HG02759 (cell line): ENCODE data around the gene PIM3.

Source experiments
- ATAC-seq: cut with Tn5 transposase; IDR thresholded peaks from one replicate; pipeline ENCODE4 v1.9.1; 2021; ENCODE audit warnings: mild to moderate bottlenecking, moderate library complexity; ENCODE audit not compliant: unreplicated experiment

Gene PIM3

DNA sequence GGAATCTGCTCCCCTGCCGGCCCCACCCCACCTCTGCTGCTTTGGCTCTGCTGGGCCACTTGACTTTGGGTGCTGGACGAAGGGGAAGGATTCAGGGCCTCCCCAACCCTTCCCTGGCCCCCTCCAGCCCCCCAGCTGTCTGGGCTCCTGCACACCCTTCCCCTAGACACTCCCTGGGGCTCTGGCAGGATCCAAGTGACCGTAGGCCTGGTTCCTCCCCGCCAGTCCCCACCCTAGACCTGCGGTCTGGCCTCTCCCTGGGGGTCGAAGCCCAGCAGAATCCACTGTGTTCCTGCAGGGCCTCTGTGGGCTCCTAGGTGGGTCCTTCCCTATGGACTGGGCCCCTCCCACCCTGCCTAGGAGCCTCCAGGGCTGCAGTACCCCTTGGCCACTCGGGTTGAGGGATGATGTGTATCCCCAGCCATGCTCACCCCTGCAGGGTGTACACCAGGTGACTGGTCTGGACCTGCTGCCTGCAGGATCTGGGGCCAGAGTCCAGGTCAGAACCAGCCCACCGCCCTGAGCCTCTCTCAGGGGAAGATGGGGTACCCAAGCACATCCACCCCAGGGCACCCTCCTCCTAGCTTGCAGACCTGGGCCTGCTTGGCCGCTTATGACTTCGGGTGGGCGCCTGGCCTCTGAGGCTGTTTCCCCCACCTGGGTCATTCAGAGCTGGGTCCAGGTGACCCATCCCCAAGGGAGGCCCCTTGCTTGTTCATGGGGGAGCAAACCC is 5.6 kb downstream of the PIM3 start:
- no peak for ATAC-seq

DNA sequence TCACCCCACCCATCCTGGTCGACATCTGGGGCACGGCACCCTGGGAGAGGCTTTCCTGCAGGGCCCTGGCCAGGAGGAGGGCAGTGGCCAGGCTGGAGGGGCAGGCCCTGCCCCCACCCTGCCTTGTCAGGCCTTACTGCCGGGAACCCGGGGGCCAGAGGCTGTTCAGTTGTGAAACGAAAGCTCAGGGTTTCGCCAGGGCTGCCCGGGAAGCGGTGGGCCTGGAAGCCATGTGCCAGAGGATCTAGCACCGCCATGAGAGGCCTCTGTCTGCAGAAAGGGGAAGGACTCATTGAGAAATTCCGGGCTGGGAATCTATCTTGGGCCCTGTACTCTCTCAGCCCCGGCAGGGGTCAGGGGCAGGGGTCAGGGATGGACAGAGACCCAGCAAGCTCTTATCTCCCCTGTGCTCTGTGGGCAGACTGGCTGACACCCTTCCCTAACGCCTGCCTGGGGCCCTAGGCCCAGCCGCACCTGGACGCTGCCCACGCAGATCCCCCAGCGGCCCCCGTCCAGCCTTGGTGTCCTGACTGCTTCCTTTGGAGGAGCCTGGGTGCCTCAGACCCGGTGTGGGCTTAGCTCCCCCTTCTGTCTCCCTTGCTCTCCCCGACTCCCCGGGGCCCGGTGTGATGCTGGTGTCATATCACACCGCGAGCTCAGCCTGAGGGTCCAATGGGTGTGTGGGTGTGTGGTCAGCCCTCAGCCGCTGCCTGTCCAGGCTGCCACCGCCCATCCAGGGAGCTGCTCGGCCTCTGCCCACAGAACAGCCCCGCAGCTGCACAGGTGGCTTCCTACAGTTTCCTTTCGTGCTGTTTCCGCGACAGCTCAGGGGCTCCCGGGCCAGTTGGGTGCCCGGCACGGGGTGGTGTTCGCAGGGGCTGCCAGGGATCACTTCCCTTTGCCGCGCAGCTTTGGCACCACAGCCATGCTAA is 6.5 kb downstream of the PIM3 start:
- no peak for ATAC-seq

DNA sequence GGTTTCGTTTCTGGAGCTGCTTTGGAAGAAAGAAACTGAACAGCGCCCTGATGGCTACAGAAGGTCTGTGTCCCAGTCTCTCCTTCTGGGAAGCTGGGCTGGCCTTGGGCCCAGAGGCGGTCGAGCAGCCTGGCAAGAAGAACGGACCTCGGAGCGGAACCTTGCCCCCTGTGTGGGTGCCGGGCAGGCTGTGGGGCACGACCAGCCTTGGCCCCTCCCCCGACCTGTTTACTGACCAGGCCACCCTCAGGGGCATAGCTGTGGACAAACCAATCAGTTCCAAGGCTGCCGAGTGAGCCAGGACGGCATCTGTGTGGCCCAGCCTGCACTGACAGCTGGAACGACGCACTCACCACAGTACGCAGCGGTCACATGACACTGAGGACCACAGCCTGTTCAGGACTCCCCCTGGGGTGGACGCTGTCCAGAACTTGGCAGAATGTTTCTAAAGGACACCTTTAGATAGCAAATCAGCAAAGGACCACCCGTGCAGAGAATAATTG is 7.2 kb downstream of the PIM3 start:
- ATAC-seq = no peak

DNA sequence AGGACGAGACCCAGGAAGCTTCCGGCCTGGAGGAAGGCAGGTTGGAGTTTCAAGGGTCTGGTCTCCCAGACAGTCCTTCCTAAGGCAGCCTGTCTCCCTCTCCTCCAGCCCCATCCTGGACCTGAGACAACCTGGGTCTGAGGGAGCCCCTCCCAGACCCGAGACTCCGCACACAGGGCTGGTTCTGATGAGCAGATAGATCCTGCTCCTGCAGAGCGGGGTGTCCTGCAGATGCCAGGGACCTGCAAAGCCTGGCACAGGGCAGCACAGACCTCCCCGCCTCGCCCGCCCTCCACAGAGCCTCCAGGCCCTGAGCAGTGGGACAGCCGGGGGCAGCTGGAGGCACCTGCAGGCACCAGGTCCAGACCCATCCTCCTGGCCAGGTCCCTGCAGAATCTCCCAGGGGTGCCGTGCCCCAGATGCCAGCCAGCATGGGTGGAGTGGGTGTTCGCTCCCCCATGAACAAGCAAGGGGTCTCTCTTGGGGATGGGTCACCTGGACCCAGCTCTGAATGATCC is 7.8 kb downstream of the PIM3 start:
- no peak for ATAC-seq

DNA sequence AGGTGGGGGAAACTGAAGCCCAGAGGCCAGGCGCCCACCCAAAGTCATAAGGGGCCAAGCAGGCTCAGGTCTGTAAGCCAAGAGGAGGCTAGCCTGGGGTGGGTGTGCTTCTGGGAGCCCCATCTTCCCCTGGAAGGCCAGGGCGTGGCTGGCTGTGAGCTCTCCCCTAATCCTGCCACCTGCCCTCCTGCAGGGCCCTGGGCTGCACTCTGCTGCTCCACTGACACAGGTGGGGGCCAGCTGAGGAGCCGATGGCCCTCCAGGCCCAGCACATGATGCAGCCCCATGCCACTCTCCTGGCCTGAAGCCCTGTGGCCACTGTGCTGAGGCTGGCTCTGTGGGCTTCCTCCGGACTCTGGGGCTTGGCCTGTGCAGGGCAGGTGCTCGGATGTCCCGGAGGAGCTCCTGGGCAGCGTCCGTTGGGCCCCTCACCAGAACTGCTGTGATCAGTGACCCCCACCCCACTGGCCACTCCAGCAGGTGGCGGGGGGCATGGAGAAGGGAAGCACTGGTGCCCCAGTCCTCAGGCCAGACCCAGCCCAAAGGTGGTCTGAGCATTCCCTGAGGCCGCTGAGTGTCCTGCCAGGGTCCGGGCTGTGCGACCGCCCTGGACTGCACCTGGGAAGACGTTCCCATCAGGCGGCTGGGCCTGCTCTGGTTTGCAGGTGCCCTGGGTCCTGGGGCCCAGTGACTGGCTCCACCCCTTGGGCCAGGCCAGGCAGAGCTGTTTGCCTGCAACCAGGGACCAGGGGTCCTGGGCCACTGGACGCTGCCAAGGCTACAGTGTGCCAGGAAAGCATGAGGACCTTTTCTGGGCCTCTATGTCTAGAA is 8.5 kb downstream of the PIM3 start:
- no peak for ATAC-seq

DNA sequence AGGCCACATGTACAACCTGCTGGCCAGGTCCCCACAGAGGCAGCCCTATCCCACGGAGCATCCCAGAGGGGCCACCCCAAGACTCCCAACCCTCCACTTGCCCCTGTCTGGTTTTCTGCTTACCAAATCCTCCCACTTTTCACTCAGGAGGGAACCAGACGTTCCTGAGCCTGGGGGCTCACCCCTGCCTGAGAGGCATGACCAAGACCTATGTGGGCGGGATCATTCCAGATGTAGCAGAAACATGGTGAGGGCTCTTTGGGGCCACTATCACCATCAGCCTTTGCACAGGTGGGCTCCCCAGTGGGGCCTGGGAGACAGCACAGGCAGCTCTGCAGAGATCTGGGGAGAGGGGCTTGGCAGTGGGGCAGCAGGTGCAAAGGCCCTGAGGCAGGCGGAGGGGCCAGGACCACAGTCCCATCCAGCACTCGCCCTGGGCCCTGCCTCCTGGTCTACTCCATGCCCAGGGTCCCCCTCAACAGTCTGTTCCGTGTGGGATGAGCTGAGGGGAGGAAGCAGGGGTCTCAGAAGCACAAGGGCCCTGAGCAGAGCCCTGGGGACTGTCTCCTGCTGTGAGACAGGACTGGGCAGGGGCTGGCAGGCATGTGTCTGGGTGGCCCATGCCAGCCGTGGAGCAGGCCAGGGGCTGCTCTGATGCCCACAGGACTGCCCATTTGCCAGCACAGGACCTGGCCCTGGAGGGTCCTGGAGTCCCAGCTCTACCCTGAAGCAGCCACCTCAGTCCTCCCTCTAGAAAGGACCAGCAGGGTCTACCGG is 9.4 kb downstream of the PIM3 start:
- no peak for ATAC-seq

DNA sequence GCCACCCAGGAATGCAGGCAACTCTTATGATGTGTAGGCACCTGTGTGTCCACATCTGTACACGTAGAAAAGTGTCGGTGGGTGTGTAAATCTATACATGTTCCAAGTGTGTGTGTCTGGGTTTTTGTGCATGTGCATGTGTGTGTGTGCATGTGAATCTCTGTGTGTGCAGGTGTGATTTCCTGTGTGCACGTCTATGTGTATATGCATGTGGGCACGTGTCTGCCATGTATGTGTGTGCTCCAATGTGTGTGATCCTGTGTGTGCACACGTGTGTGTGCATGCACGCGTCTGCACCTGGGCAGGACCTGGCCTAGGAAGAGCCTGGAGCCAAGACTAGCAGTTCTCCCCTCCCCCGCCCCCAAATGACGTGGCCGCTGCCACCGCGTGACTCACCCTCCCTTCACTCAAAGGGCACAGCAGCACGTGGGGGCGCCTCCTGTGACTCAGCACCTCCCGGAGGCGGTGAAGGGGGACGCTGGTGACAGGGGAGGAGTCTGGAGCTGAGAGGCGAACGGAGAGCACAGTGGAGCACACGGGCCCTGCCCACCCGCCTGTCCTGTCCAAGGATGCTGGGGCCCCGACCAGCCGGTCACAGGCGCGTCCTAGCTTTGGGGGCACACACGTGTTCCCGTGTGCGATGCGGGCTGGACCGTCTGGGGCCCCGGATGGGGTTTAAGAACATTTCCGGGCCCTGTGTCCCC is 10.1 kb downstream of the PIM3 start:
- ATAC-seq = peak; percentile 77

DNA sequence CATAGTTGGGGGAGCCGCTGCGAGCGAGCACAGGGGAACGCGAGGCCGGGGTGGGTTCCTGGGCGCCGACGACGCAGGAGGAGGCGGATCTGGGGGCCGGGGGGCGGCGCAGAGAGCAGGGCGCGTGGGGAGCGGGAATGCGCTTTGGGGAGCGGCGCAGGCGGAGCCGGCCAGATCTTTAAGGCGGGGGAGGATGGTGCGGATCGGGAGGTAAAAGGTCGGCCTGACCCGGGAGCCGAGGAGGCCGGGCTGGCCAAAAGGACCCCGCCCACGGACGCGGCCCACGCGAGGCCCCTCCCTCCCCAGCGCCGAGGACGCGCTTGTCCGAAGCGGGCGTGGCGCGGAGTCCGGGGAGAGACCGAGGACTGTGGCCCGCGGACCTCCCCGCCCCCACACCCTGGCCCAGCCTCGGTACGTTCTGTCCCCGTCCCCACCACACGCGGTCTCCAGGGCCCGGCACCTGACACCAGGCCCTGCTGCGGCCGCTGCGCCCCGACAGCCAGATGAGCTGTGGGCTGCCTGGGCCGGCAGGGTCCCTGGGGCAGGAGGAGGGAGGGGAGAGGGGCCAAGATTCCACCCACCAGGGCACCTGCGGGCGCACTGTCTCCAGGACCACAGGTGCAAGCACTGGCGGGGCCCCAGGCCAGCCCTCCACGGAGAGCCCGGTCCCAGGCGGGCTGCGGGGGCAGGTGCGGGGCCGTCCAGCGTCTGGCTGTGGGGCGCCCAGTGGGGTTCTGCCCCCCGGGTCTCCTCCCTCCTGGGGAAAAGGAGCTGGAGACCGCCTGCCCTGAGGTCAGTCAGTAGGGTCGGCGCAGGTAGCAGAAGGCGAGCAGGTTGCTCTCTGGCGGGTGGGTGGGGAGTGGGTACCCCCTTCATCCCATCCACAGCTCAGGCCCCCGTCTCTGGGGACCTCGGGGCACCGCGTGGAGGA is 10.9 kb downstream of the PIM3 start:
- peak; percentile 34 for ATAC-seq

DNA sequence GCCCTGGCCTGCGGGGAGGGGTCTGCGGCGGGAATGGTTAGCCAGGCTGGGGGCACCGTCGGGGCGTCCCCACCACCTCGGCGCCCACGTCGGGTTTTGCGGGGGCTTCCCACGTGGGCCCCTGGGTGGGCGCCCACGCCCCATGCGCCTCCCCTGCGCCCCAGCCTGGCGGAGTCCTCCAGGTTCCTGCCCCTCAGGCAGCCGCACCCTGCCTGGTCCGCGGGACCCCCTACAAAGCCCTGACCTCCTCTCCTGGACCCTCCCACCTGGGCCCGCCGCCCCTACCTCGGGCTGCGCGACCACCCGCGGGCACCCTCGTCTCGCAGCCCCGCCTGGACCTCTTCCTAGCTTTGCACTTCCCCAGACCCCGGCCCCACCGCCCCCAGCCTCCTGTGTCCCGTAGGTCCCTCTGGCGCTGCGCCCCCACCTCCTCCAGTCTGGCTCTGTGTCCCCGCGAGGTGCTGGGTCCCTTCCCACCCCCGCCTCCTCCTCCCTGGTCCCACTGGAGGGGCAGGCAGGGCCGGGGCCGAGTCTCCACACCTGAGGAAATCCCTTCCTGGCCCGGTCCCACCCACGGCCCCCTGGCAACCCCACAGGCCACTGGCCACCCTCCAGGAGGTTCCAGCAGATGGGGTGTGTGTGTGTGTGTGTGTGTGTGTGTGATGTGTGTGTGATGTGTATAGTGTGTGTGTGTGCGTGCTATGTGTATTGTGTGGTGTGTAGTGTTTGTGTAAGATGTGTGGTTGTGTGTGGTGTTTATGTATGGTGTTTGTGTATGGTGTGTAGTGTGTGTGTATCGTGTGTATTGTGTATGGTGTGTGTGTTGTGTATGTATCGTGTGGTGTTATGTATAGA is 11.8 kb downstream of the PIM3 start:
- ATAC-seq = no peak

DNA sequence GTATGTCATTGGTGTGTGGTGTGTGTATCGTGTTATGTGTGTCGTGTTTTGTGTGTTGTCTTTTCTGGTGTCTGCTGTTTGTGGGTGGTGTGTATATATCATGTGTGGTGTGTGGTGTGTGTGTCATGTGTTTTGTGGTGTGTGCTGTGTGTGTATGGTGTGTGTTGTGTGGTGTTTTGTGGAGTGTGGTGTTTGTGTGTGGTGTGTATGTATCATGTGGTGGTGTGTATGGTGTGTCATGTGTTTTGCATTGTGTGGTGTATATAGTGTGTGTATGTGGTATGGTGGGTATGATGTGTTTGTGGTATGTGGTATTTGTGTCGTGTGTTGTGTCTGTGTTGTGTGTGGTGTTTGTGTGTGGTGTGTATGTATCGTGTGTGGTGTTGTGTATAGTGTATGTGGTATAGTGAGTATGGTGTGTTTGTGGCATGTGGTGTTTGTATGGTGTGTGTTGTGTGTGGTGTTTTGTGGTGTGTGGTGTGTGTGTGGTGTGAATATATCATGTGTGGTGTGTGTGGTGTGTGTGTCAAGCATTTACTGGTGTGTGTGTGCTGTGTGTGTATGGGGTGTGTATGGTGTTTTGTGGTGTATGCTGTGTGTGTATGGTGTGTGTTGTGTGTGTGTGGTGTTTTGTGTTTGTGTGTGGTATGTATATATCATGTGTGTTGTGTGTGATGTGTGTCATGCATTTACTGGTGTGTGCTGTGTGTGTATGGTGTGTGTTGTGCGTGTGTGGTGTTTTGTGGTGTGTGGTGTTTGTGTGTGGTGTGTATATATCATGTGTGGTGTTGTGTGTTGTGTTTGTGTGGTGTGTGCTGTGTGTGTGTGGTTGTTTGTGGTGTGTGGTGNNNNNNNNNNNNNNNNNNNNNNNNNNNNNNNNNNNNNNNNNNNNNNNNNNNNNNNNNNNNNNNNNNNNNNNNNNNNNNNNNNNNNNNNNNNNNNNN is 12.7 kb downstream of the PIM3 start:
- ATAC-seq = no peak

DNA sequence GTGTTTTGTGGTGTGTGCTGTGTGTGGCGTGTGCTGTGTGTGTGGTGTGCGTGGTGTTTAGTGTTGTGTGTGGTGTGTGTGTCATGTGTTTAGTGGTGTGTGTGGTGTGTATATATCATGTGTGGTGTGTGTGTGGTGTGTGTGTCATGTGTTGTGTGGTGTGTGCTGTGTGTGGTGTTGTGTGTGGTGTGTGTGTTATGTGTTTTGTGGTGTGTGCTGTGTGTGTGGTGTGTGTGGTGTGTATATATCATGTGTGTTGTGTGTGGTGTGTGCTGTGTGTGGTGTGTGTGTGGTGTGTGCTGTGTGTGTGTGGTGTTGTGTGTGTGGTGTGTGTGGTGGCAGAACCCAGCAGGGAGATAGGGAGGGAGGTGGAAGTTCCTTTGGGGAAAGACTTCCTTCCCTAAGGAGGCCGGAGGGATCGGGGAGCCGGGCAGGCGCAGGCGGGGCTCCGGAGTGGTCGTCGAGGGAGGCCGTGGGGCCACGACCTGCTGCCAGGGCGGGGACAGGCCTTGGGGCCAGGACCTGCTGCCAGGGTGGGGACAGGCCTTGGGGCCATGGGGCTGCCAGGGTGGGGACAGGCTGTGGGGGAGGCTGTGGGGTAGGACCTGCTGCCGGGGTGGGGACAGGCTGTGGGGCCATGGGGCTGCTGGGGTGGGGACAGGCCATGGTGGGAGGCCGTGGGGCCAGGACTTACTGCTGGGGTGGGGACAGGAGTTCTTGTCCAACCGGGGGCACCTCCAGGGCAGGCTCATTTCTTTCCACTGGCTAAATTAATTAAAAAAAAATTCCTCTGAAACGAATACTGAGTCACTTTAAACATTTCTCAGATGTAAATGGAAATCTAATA is 15.2 kb downstream of the PIM3 start:
- ATAC-seq = no peak

DNA sequence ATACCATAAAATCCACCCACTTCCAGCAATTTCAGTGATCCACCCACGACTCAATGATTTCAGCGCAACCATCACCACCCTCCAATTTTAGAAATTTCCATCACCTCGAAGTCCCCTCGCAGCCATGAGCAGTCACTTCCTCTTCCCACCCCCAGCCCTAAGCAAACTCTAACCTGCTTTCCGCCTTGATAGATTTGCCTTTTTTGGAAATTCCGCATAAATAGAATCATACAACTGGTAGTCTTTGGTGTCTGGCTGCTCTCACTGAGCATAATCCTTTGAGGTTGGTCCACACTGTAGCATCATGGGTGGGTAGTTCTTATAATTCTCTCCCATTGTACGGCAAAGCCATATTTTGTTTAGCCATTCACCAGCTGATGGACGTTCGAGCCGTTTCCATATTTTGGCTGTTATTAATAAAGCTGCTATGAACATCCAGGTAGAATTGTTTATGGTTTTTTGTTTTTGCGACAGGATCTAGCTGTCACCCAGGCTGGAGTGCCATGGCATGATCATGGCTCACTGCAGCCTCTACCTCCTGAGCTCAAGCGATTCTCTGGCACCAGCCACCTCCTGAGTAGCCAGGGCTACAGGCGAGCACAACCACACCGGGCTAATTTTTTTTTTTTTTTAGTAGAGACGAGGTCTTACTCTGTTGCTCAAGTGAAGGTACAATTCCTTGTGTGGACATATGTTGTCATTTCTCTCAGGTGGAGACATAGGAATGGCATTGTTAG is 16.0 kb downstream of the PIM3 start:
- no peak for ATAC-seq

DNA sequence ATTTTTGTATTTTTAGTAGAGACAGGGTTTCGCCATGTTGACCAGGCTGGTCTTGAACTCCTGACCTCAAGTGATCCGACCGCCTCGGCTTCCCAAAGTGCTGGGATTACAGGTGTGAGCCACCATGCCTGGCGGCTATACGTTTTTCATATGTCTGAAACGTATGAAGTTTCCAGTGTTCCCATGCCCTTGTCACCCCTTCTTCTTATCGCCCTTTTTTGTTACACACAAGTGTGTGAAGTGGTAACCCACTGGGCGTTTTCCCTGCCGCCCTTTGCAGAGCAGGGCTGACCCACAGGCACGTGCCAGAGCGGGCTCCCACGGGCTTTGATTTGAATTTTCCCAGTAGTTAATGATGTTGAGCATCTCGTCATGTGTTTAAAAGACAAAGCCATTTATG is 17.0 kb downstream of the PIM3 start:
- ATAC-seq = no peak

DNA sequence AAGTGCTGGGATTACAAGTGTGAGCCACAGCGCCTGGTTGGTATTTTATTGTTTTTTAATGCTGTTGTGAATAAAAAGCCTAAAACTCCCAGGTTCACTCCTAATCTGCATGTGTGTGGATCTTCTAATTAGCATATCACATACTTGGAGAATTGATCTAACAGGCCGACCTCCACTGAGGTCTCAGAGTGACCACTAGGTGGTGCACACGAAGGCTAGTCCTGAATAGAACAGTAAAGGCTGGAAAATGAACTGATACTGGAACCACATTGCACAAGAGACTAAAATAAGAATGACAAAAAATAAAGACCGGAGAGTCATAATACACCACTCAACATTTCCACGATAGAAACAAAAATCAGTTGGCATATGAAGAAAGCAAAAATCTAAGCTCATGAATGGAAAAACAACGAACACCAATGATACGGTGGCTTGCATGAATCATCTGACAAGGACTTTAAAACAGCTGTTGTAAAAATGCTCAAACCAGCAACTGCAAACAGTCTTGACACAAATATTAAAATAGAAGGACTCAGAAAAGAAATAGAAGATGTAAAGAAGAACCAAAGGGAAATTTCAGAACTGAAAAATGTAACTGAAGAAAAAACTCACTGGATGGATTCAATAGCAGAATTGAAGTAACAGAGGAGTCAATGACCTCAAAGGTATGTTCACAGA is 19.2 kb downstream of the PIM3 start:
- no peak for ATAC-seq
